SKM-1 (cell line): ENCODE measurements around the gene CCDC117.
"Not testable (repeated sequence)": the region's sequence is repeated elsewhere in the genome, so short reads cannot be mapped to it uniquely, and the experiment has no call there.

Experiments used
- DNase-seq: peaks from one replicate; lab custom pipeline; 2025; ENCODE audit not compliant: unreplicated experiment; lab: John Stamatoyannopoulos, UW

Gene CCDC117, protein sequence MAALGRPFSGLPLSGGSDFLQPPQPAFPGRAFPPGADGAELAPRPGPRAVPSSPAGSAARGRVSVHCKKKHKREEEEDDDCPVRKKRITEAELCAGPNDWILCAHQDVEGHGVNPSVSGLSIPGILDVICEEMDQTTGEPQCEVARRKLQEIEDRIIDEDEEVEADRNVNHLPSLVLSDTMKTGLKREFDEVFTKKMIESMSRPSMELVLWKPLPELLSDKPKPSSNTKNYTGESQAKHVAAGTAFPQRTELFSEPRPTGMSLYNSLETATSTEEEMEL

GRCh38 chr22:28772633-28773460 is at the start of gene CCDC117:
TSS of gene CCDC117 (plus strand) at chr22:28772695. CDS start at chr22:28772850, 155 bp downstream.
- DNase-seq, result peak; percentile 85

GRCh38 chr22:28728002-28728401 is 44.5 kb upstream of the CCDC117 start:
- DNase-seq, result no peak

- no peak for DNase-seq
These were observed 43.7 kb upstream of the CCDC117 start for GRCh38 chr22:28728621-28729313.

DNA sequence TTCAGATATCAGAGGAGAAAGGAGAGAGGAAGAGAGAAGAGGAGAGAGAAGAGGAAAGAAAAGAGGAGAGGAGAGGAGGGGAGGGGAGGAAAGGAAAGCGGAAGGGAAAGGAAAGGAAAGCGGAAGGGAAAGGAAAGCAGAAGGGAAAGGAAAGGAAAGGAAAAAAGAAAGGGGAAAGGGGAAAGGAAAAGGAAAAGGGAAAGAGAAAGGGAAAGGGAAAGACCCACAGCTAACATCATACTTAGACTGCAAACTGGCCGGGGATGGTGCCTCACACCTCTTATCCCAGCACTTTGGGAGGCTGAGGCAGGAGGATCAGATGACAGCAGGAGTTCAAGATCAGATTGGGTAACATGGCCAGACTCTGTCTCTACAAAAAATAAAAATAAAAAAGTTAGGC is 42.3 kb upstream of the CCDC117 start:
- no peak for DNase-seq

DNA sequence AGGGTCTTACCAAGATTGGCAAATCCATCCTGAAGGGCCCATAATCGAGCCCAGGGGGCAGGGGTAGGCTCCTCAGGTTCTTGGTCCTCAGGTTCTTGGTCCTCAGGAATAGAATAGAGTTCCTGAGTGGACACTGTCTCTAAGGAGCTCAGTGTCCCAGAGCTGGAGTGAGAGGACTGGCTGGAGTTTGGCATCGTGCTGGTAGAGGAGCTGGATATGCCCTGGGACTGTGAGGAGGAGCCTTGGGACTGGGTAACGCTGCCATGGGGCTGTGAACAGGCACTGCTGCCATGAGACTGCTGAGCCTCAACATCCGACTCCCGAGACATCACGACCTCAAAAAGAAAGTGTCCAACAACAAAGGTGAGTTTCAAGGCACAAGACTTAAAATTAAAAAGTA is 38.1 kb upstream of the CCDC117 start:
- DNase-seq, result no peak

DNA sequence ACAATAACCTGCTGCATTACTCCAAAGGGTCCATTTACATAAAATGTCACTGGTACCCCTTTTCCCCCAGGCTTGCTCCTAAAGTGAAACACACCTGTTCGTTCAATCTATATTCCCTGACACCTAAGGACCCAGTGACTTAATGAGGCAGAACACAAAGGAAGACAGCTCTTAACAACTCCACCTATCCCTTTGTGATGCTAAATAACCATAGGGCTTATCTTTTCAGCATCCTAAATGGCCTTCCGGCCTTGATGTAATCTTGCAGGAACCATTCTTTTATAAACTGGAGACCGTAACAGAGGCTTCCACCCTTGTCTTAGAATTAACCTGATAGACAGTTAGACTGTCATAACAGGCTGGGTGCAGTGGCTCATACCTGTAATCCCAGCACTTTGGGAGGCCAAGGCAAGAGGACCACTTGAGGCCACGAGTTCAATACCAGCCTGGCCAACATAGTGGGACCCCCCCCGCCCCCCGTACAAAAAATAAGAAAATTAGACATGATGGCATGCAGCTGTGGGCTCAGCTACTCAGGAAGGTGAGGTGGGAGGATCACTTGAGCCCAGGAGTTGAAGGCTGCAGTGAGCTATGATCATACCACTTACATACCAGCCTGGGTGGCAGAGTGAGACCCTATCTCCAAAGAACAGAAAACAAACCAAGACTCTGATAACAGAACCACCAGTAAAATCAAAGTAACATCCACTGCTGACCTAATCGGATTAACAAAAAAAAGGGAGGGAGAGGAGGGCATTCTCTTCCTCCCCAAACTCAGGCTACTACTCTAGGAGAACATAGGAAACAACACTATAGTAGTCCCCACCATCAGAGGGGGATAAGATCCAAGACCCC is 36.0 kb upstream of the CCDC117 start:
- no peak for DNase-seq

DNA sequence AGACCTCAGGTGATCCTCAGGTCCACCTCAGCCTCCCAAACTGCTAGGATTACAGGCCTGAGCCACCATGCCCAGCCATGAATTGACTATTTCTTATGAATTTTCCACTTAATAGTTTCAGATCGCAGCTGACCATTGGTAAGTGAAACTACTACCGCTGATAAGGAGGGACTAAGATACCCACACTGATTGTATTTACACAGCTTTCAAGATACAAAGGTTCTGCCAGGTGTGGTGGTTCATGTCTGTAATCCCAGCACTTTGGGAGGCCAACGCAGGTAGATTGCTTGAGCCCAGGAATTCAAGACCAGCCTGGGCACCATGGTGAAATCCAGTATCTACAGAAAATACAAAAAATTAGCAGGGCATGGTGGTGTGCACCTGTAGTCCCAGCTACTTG is 34.8 kb upstream of the CCDC117 start:
- no peak for DNase-seq

- DNase-seq, result not testable (repeated sequence)
These were observed 33.6 kb upstream of the CCDC117 start for GRCh38 chr22:28738876-28739275.

DNA sequence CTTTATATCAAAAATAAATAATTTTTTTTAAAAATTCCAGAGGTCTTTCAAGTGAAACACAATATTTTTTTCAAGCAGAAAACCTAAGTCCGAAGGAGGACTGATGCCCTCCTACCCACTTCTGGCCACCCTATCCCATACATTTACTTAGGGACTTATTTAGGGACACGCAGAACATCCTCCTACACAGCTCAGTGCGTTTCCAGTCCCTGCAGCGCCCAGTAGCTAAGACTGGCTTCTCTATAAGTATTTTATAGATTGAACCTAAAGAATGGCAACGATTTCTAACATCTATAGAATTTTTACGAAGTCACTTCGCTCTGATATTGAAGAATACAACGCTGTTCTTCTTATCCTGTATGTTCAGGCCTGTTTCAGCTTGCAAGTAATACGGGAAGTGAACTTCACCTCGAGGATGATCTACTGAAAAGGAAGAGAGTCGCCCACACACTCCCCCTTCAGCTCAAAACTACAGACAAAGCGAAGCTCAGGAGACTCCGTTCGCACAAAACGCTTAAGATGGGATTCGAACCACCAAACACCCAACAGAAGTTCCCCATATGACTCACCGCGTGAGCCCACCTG is 31.2 kb upstream of the CCDC117 start:
- DNase-seq, result no peak

GRCh38 chr22:28741785-28742561 is 30.5 kb upstream of the CCDC117 start, which contains the start of the genes CHEK2 and HSCB:
TSS of gene CHEK2 (minus strand) at chr22:28741820. CDS start at chr22:28734721, 7,099 bp downstream.
TSS of gene HSCB (plus strand) at chr22:28742039. CDS start at chr22:28742096, 57 bp downstream.
- DNase-seq, result peak; percentile 97

DNA sequence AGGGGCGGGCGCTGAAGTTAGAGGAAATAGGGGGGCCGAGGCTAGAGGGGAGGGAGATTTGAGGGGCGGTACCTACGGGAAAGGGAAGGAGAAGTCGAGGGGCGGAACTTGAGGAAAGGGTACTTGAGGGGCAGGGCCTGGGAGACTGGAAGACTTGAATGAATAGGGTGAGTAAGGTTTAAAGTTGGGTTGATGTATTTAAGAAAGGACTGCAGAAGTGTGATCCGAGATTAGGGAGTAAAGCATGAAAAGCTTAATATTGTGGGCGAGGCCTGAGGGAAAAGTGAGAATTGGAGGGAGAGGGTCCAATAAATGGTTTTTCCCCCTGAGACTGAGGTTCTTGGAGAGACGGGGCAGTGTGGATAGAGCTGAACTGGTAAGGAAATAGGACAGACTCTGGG is 29.9 kb upstream of the CCDC117 start:
- no peak for DNase-seq

GRCh38 chr22:28743852-28744251 is 28.6 kb upstream of the CCDC117 start:
- no peak for DNase-seq

- no peak for DNase-seq
These were observed 22.0 kb upstream of the CCDC117 start for GRCh38 chr22:28750471-28750881.

DNA sequence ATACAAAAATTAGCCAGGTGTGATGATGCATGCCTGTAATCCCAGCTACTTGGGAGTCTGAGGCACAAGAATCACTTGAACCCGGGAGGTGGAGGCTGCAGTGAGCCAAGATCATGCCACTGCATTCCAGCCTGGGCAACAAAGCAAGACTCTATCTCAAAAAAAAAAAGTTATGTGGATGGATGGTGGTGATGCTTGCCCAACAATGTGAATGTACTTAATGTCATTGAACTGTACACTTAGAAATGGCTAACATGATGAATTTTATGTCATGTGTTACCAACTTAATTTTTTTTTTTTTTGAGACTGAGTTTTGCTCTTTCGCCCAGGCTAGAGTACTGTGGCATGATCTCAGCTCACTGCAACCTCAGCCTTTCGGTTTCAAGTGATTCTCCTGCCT is 18.0 kb upstream of the CCDC117 start:
- not testable (repeated sequence) for DNase-seq

- no peak for DNase-seq
These were observed 12.5 kb upstream of the CCDC117 start for GRCh38 chr22:28759861-28760560.

- DNase-seq, result no peak
These were observed 11.1 kb upstream of the CCDC117 start for GRCh38 chr22:28761449-28761755.

DNA sequence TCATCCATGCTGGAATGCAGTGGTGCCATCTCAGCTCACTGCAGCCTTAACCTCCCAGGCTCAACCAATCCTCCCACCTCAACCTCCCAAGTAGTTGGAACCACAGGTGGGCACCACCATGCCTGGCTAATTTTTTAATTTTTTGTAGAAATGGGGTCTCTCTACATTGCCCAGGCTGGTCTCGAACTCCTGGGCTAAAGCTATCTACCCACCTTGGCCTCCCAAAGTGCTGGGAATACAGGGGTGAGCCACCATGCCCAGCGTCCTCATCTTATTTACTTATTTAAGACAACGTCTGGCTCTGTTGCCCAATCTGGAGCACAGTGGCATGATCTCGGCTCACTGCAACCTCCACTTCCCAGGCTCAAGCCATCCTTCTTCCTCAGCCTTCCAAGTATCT is 10.5 kb upstream of the CCDC117 start:
- not testable (repeated sequence) for DNase-seq

- DNase-seq, result no peak
These were observed 5.9 kb upstream of the CCDC117 start for GRCh38 chr22:28766628-28767027.
